PC-3 (cell line): ENCODE results near the gene PIM3.

Source experiments
- CTCF ChIP-seq: fragments of 300-600 bp; sonication (generic); conservative IDR thresholded peaks from 2 replicates; pipeline ENCODE4 v1.5.1; 2017; ENCODE audit warnings: antibody characterized with exemption, low read depth, mild to moderate bottlenecking, low read length
- EZH2 ChIP-seq: fragments of 300-600 bp; sonication (generic); IDR thresholded peaks from one replicate; pipeline ENCODE4 v1.6.1; 2017; ENCODE audit warnings: antibody characterized with exemption, mild to moderate bottlenecking, low read length; ENCODE audit not compliant: unreplicated experiment

- TF ChIP-seq CTCF: no peak
- TF ChIP-seq EZH2: no peak
These were observed 21.9 kb upstream of the PIM3 start for GRCh38 chr22:49938565-49939136.
